Measurements from ENCODE around the gene RAB4A.

Gene RAB4A

DNA sequence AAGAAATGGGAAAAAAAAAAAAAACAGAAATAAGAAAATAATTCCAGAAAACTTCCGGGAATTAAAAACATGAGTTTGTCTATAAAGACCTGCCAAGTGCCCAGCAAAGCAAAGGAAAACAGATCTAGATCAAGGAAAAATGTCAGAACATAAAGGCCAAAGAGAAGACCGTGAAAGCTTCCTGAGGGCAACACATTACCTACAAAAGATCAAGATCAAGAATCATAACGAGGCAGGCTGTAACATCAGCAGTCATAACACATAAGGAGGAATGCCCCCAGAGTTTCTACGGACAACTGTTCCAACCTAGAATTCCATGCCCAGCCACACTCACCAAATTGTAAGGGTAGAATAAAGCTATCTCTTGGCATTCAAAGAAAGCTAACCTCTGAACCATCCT is 68.2 kb downstream of the RAB4A start:
- no peak for DNase-seq (ENCODE audit: low read depth in 2 of 2)

DNA sequence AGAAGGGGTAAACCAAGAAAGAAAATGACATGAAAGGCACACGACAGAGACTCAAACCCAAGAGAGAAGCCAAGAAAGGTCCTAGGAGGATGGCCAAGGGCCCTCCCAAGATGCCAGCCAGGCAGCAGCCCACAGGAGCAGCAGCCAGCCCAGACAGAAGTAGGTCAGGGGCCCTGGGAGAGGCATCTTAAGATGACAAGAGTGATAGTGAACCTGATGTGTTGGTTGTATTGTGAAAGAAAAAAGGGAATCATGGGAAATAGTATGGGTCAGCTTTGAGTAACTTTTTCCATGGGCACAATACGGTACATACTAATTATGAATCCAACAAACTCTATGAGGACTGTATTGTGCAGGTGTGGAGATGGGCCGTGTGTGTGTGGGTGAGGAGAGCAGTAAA is 68.6 kb downstream of the RAB4A start:
- no peak for DNase-seq (ENCODE audit: low read depth in 2 of 2)

DNA sequence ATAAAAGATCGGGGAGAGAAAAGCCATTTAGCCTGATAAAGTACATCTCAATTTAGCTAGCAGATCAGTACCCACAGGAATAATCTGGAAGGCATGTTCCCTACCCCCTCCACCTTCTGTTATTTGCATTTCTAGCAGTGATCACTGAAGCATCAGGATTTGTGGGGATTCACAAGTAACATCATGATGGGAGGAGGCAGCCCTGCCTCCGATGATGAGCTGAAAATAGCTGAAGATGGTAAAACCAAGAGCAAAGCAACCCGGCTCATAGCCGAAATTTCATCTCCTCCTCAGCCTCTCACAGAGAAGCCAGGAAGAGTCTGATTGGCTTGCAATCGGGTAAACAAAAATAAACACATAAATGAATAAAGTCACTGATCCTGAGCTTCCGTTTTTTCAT is 69.6 kb downstream of the RAB4A start:
- DNase-seq (ENCODE audit: low read depth in 2 of 2) = no peak

DNA sequence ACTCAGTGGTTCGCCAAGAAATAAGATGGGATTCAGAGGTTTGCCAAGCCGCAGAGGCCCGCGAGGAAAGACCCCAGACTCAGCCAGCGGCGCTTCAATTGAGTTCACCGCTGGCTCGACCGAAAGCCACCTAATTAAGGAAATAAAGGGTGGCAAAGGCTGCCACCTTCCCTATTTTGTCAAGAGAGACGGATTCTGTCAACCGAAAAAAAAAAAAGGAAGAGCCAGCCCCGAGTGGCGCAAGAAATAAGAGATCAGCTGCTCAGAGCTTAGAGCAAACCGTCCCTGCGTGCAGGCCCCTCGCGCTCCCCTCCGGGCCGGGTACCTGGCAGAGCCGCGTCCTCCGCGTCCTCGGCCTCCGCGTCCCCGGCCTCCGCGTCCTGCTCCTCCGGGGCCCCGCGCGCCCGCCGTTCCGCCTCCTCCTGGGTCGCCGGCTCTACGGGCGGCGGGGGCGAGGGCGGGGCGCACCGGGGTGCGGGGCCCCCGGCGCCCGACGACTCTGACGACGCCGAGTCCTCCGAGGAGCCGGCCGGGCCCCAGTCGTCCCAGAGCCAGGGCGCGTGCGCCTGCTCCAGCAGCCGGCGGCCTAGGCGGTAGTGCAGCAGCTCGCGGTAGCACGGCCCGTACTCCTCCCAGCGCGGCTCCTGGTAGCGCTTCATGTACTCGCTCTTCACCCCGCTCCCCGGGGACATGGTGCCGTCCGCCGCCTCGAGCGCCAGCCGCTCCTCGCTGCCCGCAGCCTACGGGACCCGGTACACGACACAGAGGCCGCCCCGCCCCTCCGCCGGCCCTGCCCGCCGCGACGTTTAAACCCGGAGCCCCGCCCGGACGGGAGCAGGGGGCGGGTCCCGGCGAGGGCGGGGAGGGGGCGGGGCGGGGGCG is 71.1 kb downstream of the RAB4A start:
- DNase-seq (ENCODE audit: low read depth in 2 of 2) = peak; percentile 60 to 67

DNA sequence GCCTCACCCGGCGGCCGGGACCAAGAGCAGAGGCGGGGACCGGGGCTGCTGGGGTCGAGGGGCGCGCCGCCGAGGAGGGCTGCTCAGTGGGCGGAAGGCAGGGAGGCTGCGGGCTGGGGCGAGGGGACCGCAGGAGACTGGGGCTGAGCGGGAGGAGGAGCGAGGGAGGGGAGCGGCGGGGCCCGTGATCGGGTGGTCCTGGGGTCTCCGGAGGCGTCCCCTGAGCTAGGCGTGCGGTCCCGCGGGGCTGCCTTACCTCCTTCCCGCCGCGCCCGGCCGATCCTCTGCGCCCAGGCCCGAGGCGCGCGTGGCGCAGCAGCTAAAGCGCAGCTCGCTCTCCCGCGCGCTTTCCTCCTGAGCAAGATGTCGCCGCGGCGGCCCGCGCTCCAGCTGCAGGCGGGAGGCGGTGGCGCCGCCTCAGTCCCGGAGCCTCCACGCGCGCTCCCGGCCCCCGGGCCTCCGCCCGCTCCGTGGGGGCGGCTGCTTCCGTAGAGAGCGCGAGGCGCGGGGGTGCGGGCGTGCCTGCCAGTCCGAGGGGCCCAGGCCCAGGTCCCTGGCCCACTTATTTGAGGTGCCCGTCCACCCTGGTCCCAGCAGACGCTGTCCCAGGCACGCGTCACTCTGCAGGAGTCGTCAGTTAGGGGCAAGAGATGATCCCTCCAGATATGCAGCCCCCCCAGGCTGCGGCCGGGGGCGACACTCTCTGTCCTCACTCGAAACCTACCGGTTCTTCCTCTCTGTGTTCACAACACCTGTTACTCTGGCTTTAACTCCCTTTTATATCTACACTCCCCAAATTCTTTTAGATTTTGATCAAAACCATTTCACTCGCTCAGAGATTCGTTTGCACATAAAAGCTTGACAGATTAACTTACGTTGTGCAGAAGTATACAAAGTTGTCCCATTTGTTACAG is 72.0 kb downstream of the RAB4A start, which contains the start of gene CCSAP:
TSS of gene CCSAP (minus strand) at position 392 of the 914 bp plus-strand sequence. CDS start 582 bp downstream, outside the sequence.
- peak in 1 of 2 donors; percentile 7 for DNase-seq (ENCODE audit: low read depth in 2 of 2)

DNA sequence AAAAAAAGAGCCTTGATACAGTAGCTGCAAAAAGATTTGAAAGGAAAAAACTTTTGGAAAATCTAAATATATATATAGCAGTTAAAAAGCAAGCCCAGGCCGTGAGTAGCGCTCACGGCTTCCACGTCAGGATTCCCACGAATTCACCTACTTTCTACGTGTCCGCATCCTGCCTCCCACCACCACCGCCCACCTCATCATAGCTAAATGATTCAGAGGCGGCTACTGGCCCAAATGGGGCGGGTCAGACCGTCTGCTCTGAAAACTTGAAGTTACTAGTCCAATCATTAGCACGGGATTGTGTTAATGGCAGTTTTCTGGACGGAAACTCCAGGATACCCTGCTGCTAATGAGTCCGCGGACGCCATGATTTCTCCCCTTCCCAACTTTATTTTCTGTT is 73.2 kb downstream of the RAB4A start:
- DNase-seq (ENCODE audit: low read depth in 2 of 2) = no peak

DNA sequence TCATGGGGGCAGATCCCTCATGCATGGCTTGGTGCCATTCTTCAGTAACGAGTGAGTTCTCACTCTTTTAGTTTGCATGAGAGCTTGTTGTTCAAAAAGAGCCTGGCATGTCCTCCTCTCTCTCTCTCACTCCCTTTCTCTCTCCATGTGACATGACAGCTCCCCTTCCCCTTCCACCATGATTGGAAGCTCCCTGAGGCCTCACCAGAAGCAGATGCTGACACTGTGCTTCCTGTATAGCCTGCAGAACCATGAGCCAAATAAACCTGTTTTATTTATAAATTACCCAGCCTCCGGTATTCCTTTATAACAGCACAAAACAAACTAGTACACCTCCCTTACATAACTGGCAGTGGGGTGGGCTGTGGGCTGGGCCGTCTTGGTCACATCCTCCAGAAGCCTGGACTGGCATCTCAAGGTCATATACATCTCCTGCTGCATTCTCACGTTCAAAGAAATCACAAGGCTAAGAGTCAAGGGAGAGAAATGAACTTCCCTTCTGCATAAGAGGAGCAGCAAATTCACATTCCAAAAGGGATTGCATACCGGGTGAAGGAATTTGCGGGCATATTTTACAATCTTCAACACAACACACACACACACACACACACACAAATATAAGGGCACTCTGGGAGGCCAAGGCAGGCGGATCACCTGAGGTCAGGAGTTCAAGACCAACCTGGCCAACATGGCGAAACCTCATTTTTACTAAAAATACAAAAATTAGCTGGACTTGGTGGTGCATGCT is 74.2 kb downstream of the RAB4A start:
- DNase-seq (ENCODE audit: low read depth in 2 of 2) = no peak

DNA sequence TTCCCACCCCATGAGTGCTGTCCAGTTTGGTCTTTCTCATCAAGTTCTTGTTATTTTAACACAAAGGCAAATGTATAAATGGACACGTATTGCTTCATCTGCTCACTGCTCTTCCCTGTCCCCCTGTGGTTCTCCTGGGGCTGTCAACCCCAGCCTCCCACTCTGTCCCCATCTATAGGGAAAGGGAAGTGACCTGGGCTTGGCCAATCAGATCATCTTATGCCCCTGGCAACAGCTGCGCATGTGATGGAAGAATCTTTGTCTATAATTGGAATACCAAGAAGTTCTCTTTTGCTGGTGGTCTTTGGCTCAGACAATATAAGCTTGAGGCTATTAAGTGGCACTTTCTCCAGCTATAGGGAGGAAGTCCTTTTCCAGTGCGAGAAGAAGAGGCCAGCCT is 76.6 kb downstream of the RAB4A start:
- DNase-seq (ENCODE audit: low read depth in 2 of 2) = no peak

DNA sequence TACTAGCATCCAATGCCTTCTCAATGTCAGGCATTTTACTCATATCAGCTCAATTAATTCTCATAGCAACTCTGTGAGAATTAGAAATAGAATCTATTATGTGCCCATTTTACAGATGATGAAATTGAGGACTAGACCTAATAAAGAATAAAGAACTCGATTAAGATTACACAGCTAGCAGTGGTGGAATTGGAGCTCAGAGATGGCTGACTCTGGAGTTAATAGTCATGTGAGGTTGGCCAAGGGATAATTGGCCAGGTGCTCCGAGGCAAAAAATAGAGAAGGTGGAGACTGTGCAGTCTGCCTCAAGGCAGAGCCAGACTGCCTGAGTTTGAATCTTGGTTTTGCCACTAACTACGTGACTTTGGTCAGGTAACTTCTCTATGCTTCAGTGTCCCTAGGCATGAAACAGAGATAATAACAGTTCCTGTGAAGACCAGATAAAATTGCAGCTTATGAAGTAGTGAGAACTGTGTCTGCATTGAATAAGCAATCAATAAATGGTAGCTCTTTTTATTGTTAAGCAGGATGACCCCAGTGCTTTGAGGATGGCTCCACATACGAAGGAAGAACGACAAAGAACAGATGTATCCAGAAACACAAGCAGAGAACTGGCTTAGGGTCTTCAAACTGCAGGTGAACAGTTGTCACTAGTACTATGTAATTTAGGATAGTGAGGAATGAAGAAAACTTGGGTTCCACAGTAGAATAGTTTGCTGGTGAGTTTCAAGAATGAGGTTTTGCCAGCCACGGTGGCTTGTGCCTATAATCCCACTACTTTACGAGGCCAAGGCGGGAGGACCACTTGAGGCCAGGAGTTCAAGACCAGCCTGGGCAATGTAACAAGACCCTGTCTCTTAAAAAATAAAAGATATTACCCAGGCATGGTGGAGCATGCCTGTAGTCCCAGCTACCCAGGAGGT is 78.8 kb downstream of the RAB4A start:
- DNase-seq (ENCODE audit: low read depth in 2 of 2) = no peak

DNA sequence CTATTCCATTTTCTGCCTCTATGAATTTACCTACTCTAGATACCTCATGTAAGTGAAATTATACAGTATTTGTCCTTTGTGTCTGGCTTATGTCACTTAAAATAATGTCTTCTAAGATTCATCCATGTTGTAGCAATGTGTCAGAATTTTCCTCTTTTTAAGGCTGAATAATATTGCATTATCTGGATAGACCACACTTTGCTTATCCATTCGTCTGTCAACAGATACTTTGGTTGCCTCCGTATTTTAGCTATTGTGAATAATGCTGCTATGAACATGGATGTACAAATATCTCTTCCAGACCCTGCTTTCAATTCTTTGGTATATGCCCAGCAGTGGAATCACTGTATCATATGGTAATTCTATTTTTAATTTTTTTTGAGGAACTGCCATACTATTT is 82.1 kb downstream of the RAB4A start:
- DNase-seq (ENCODE audit: low read depth in 2 of 2) = no peak

DNA sequence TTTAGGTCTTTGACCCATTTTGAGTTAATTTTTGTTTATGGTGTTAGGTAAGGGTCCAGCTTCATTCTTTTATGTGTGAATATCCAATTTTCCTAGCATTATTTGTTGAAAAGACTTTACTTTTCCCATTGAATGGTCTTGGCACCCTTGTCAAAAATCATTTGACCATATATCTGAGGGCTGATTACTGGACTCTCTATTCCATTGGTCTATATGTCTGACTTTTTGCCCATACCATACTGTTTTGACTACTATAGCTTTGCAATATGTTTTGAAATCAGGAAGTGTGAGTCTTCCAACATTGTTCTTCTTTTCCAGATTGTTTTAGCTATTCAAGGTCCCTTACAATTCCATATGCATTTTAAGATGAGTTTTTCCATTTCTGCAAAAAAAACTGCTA is 83.3 kb downstream of the RAB4A start:
- DNase-seq (ENCODE audit: low read depth in 2 of 2) = no peak

Measured in activated CD4-positive, alpha-beta T cell treated with anti-CD3 and anti-CD28 coated beads for 24 hours (primary cell).